K562 (cell line): ENCODE data around the gene RHEB. TPM values are rescaled to one million over a fixed set of nuclear protein-coding genes. Genes with fewer than 3 reads are reported as not detected.
A peak's percentile ranks its signal among the peaks of the same experiment; 100 is the strongest.

Experiments used
- C11orf30 ChIP-seq: fragments of 450-650 bp; IDR thresholded peaks from 2 replicates; pipeline ENCODE4 v1.6.1; 2016; ENCODE audit warnings: low read depth, mild to moderate bottlenecking
- GABPB2 ChIP-seq: fragments of 250-450 bp; sonication (Bioruptor Pico); conservative IDR thresholded peaks from 2 replicates; pipeline ENCODE4 v1.5.1; 2021; ENCODE audit warnings: mild to moderate bottlenecking
- GATAD2A ChIP-seq: fragments of 450-650 bp; IDR thresholded peaks from 2 replicates; pipeline ENCODE4 v1.6.1; 2017
- MAFF ChIP-seq: IDR thresholded peaks from 2 replicates; pipeline ENCODE4 v1.6.1; 2012; ENCODE audit warnings: low read length, improper control_type of control experiment
- MAFG ChIP-seq: fragments of 450-650 bp; conservative IDR thresholded peaks from 2 replicates; pipeline ENCODE4 v1.6.1; 2016; ENCODE audit warnings: missing genetic modification characterization, missing compliant biosample characterization
- MAFK ChIP-seq: IDR thresholded peaks from 2 replicates; pipeline ENCODE4 v1.6.1; 2011; ENCODE audit warnings: low read length, improper control_type of control experiment
- MBD1 ChIP-seq: fragments of 250-450 bp; sonication (Bioruptor Pico); IDR thresholded peaks from 2 replicates; pipeline ENCODE4 v1.8.0; 2022; ENCODE audit warnings: inconsistent platforms
- NFE2L1 ChIP-seq: fragments of 450-650 bp; IDR thresholded peaks from 2 replicates; pipeline ENCODE4 v1.6.1; 2016; ENCODE audit warnings: missing genetic modification characterization, low read depth, mild to moderate bottlenecking, missing compliant biosample characterization, moderate library complexity, borderline replicate concordance
- NUFIP1 ChIP-seq: fragments of 450-650 bp; IDR thresholded peaks from 2 replicates; pipeline ENCODE4 v1.6.1; 2018; ENCODE audit not compliant: partially characterized antibody
- TCF15 ChIP-seq: fragments of 250-450 bp; sonication (Bioruptor Pico); IDR thresholded peaks from 2 replicates; pipeline ENCODE4 v1.8.0; 2022; ENCODE audit warnings: moderate library complexity, mild to moderate bottlenecking, inconsistent platforms
- TGIF2 ChIP-seq: sonication (generic); formaldehyde crosslinking; IDR thresholded peaks from 2 replicates; pipeline ENCODE4 v1.8.1; 2022; ENCODE audit warnings: mild to moderate bottlenecking, missing genetic modification reagents, moderate library complexity
- XRCC4 ChIP-seq: IDR thresholded peaks from one replicate; pipeline ENCODE4 v1.6.1; 2011; ENCODE audit not compliant: insufficient read depth, insufficient read length; ENCODE audit errors: extremely low read depth
- ZNF316 ChIP-seq: fragments of 450-650 bp; IDR thresholded peaks from 2 replicates; pipeline ENCODE4 v1.6.1; 2016
- polyA plus RNA-seq, 8 experiments: library from polyadenylated mRNA; depleted of rRNA in 4 of 8; stranded (reverse) in 5 of 8; unstranded in 3 of 8; fragments of >200 nt; fragmentation: Nextera tagmentation in 2 of 8; fragmentation: Illumina TruSeq in 1 of 8; extraction: Ambion mirVana in 2 of 8; extraction: Trizol in 1 of 8; gene quantifications; 2 replicates each; pipeline versions ENCODE4 v1.2.1 to v1.2.3, GENCODE V29; 2011 to 2014; ENCODE audit warnings: inconsistent platforms in 1 of 8, missing spikeins in 1 of 8
- total RNA-seq, 7 experiments: library from RNA; depleted of rRNA in 6 of 7; stranded (reverse); fragments of >200 nt in 6 of 7; fragmentation: Illumina TruSeq in 2 of 7; extraction: Trizol in 2 of 7; gene quantifications; 2 replicates each; pipeline versions ENCODE4 v1.2.1 to v1.2.3, GENCODE V29; 2011 to 2021; ENCODE audit warnings: low replicate concordance in 1 of 7

The RHEB gene
- total and polyA plus RNA-seq, 9 of the 15 experiments (the other 6 are each of a cell fraction or from before 2014, with no cell fraction given) = 28.5 to 249 (median 182) TPM

GRCh38 chr7:151549644-151550043 is 29.9 kb upstream of the RHEB start (continued):
- TF ChIP-seq ZNF316 (0 out of 2 replicates have a peak, but pooled peaks have one; percentile 9), MAFG (peak; percentile 49), MAFK (peak; percentile 5; the same call in 1 of the 2 replicates), C11orf30 (peak; percentile 31; the same call in 1 of the 2 replicates), MBD1 (CRISPR knock-in tag) (no peak), GATAD2A (no peak), NFE2L1 (peak; percentile 26; the same call in 1 of the 2 replicates), MAFF (0 out of 2 replicates have a peak, but pooled peaks have one; percentile 23), TGIF2 (CRISPR knock-in tag) (no peak), TCF15 (CRISPR knock-in tag) (no peak), GABPB2 (CRISPR knock-in tag) (no peak), NUFIP1 (no peak), XRCC4 (no peak)
